ENCODE measurements around the gene CD38. TPM values are rescaled to one million over a fixed set of nuclear protein-coding genes. Genes with fewer than 3 reads are reported as not detected.

CD38 gene
- polyA plus RNA-seq, 1 donor from 2014 or later = 0.21 TPM

DNA sequence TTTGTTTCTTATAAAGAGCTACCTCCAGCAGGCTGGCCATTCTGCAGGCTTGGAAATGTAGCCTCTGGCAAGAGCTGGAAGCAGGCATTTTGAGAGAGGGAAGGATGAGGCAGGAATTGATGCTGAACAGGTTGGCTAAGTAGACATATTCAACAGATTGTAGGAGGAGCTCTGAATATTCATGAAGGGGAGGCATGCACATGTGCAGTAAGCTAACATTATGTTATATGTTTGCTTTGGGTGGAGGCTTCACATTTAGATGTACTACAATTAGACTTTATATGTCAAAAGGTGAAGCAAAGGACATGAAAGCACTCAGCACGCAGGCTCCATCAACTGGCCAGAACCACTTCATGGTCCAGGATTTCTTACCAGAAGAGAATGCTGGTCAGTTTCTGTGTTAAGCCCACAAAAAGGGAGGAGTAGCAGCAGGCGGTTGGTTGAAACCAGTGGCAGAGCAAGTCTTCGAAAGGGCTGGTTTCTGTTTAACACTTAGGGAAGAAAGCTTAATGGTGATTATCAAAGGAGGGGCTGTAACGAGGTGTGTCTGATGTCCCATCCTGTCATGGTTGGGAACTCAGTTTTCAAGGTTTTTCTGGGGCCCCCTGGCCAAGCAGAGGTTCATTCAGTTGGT is 105.6 kb downstream of the CD38 start:
- H3K4me2 ChIP-seq (ENCODE audit: low read length) = no peak overlapping the region
- TF ChIP-seq EP300 (conservative IDR thresholded peaks at IDR 0.05; ENCODE audit: poor library complexity, severe bottlenecking) (no peak), RAD21 (conservative IDR thresholded peaks at IDR 0.05) (no peak), TAF1 (IDR thresholded peaks at IDR 0.05; ENCODE audit: low read depth) (no peak), MXI1 (conservative IDR thresholded peaks at IDR 0.05; ENCODE audit: poor library complexity, severe bottlenecking) (no peak), POLR2AphosphoS5 (IDR thresholded peaks at IDR 0.05) (no peak), EZH2 (IDR thresholded peaks at IDR 0.05; ENCODE audit: borderline replicate concordance, insufficient read depth, low read length, poor library complexity, severe bottlenecking) (no peak), SMC3 (conservative IDR thresholded peaks at IDR 0.05; ENCODE audit: poor library complexity) (no peak)
- TF ChIP-seq, protein P1, sequence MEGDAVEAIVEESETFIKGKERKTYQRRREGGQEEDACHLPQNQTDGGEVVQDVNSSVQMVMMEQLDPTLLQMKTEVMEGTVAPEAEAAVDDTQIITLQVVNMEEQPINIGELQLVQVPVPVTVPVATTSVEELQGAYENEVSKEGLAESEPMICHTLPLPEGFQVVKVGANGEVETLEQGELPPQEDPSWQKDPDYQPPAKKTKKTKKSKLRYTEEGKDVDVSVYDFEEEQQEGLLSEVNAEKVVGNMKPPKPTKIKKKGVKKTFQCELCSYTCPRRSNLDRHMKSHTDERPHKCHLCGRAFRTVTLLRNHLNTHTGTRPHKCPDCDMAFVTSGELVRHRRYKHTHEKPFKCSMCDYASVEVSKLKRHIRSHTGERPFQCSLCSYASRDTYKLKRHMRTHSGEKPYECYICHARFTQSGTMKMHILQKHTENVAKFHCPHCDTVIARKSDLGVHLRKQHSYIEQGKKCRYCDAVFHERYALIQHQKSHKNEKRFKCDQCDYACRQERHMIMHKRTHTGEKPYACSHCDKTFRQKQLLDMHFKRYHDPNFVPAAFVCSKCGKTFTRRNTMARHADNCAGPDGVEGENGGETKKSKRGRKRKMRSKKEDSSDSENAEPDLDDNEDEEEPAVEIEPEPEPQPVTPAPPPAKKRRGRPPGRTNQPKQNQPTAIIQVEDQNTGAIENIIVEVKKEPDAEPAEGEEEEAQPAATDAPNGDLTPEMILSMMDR (IDR thresholded peaks at IDR 0.05; ENCODE audit: poor library complexity, severe bottlenecking) = no peak
- TF ChIP-seq, protein P2, sequence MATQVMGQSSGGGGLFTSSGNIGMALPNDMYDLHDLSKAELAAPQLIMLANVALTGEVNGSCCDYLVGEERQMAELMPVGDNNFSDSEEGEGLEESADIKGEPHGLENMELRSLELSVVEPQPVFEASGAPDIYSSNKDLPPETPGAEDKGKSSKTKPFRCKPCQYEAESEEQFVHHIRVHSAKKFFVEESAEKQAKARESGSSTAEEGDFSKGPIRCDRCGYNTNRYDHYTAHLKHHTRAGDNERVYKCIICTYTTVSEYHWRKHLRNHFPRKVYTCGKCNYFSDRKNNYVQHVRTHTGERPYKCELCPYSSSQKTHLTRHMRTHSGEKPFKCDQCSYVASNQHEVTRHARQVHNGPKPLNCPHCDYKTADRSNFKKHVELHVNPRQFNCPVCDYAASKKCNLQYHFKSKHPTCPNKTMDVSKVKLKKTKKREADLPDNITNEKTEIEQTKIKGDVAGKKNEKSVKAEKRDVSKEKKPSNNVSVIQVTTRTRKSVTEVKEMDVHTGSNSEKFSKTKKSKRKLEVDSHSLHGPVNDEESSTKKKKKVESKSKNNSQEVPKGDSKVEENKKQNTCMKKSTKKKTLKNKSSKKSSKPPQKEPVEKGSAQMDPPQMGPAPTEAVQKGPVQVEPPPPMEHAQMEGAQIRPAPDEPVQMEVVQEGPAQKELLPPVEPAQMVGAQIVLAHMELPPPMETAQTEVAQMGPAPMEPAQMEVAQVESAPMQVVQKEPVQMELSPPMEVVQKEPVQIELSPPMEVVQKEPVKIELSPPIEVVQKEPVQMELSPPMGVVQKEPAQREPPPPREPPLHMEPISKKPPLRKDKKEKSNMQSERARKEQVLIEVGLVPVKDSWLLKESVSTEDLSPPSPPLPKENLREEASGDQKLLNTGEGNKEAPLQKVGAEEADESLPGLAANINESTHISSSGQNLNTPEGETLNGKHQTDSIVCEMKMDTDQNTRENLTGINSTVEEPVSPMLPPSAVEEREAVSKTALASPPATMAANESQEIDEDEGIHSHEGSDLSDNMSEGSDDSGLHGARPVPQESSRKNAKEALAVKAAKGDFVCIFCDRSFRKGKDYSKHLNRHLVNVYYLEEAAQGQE (IDR thresholded peaks at IDR 0.05; ENCODE audit: borderline replicate concordance) = no peak
- no peaks in the 10 kb centered on the region for H3K27me3 ChIP-seq (ENCODE audit: insufficient read depth, low read depth, low read length)
- no peak overlapping the region for H3K27ac ChIP-seq (ENCODE audit: low read length)
- H3K79me2 ChIP-seq (replicated peaks; ENCODE audit: insufficient read depth, low read length) = no peaks in the 10 kb centered on the region
- no peak overlapping the region for H3K9ac ChIP-seq (ENCODE audit: low read length)
- no peak overlapping the region for H3K4me3 ChIP-seq (ENCODE audit: low read length)
- H3K9me3 ChIP-seq (ENCODE audit: low read length) = no peaks in the 10 kb centered on the region
- H4K20me1 ChIP-seq (ENCODE audit: insufficient read depth) = no peaks in the 10 kb centered on the region
- no peaks in the 10 kb centered on the region for H3K36me3 ChIP-seq (ENCODE audit: insufficient read depth, low read length)
- no peak overlapping the region for H2AFZ ChIP-seq (ENCODE audit: low read depth, low read length)
- H3F3A ChIP-seq (ENCODE audit: insufficient read depth, low read length, poor library complexity, severe bottlenecking) = no peaks in the 10 kb centered on the region
- H3K9me2 ChIP-seq (ENCODE audit: insufficient read depth, low read length) = no peaks in the 10 kb centered on the region

DNA sequence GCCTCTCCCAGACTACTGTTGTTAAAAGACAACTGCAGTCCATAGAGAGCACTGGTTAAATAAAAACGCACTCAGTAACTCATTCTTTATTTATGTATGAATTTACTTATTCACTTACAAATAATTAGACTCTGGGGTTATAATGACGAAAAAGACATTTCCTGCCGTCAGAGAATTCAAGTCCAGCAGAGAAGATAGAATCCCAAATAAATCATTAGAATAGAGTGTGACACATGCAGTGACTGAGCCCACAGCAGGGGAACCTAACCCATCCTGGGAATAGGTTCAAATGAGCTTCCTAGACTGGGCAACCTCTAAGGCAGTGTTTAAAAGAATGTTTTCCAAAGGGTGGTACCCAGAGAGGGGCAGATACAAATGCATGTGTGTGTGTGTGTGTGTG is 106.5 kb downstream of the CD38 start:
- Histone ChIP-seq H4K20me1 (ENCODE audit: insufficient read depth) (no peaks in the 10 kb centered on the region), H3F3A (ENCODE audit: insufficient read depth, low read length, poor library complexity, severe bottlenecking) (no peaks in the 10 kb centered on the region), H3K27me3 (ENCODE audit: insufficient read depth, low read depth, low read length) (no peaks in the 10 kb centered on the region), H3K27ac (ENCODE audit: low read length) (no peak overlapping the region), H3K36me3 (ENCODE audit: insufficient read depth, low read length) (no peaks in the 10 kb centered on the region), H3K9me2 (ENCODE audit: insufficient read depth, low read length) (no peaks in the 10 kb centered on the region), H2AFZ (ENCODE audit: low read depth, low read length) (no peak overlapping the region), H3K79me2 (replicated peaks; ENCODE audit: insufficient read depth, low read length) (no peaks in the 10 kb centered on the region), H3K9ac (ENCODE audit: low read length) (no peak overlapping the region), H3K4me2 (ENCODE audit: low read length) (no peak overlapping the region), H3K9me3 (ENCODE audit: low read length) (no peaks in the 10 kb centered on the region), H3K4me3 (ENCODE audit: low read length) (no peak overlapping the region)
- TF ChIP-seq MXI1 (conservative IDR thresholded peaks at IDR 0.05; ENCODE audit: poor library complexity, severe bottlenecking) = no peak
- no peak for TF ChIP-seq TAF1 (IDR thresholded peaks at IDR 0.05; ENCODE audit: low read depth)
- TF ChIP-seq RAD21 (conservative IDR thresholded peaks at IDR 0.05) = no peak
- TF ChIP-seq, protein P1 (IDR thresholded peaks at IDR 0.05; ENCODE audit: poor library complexity, severe bottlenecking) = no peak
- TF ChIP-seq EP300 (conservative IDR thresholded peaks at IDR 0.05; ENCODE audit: poor library complexity, severe bottlenecking) = no peak
- no peak for TF ChIP-seq POLR2AphosphoS5 (IDR thresholded peaks at IDR 0.05)
- TF ChIP-seq, protein P2 (IDR thresholded peaks at IDR 0.05; ENCODE audit: borderline replicate concordance) = no peak
- no peak for TF ChIP-seq SMC3 (conservative IDR thresholded peaks at IDR 0.05; ENCODE audit: poor library complexity)
- TF ChIP-seq EZH2 (IDR thresholded peaks at IDR 0.05; ENCODE audit: borderline replicate concordance, insufficient read depth, low read length, poor library complexity, severe bottlenecking) = no peak

Data from neural cell (in vitro differentiated cells).